ENCODE results near the gene ZNF304.

DNA sequence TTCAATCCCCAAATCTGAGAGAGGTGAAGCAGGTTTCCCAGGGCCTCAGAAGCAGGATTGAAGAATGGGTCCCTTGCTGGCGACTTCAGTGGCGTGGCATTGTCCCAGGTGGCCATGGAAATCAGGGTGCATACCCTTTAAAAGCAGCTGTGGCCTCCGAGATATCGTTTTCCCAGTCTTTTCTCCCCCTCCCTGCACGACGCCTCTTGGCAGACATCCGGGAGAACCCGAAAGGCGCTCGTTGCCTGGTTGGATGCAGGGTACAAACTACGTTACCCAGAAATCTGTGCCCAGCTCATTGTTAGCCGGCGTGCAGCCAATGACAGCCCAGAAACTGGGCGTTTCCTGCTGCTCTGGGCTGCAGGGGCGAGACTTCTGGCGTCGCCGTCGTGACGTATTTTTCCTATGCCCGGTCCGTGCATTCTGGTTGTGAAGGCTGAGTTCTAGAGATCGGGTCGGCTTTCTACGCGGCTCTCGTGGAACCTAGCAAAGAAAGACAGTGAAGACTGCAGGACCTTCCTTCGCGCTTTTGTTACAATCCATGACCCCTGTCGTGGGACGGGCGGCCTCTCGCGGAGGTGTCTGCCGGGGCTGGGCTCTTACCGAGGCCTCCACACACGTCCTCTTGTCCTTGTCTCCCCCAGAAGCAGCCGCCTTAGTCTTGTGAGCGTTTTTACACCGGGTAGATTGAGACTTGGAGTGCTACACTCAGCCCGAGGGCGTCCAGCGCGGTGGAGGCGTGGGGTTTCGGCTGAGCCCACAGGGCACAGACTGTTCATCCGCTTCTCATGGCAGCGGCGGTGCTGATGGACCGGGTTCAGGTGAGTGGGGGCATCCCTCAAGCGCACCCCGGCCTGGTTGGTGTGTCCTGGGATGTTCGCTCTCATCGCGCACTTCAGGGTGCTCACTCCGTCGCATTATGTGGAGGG, at the start of gene ZNF304:
- TF ChIP-seq, protein P1, sequence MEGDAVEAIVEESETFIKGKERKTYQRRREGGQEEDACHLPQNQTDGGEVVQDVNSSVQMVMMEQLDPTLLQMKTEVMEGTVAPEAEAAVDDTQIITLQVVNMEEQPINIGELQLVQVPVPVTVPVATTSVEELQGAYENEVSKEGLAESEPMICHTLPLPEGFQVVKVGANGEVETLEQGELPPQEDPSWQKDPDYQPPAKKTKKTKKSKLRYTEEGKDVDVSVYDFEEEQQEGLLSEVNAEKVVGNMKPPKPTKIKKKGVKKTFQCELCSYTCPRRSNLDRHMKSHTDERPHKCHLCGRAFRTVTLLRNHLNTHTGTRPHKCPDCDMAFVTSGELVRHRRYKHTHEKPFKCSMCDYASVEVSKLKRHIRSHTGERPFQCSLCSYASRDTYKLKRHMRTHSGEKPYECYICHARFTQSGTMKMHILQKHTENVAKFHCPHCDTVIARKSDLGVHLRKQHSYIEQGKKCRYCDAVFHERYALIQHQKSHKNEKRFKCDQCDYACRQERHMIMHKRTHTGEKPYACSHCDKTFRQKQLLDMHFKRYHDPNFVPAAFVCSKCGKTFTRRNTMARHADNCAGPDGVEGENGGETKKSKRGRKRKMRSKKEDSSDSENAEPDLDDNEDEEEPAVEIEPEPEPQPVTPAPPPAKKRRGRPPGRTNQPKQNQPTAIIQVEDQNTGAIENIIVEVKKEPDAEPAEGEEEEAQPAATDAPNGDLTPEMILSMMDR (conservative IDR thresholded peaks at IDR 0.05 in 1 of 2, IDR thresholded peaks at IDR 0.05 in 1 of 2; ENCODE audit: extremely low read depth in 1 of 2, insufficient read depth in 1 of 2, low read depth in 1 of 2, low read length in 2 of 2), result peak in 1 of 2 donors; percentile 7
- no peak for TF ChIP-seq EZH2 (IDR thresholded peaks at IDR 0.05; ENCODE audit: borderline replicate concordance, low read length)
